Endothelial cell of umbilical vein (primary cell): ENCODE results near the gene DPH2. TPM values are rescaled to one million over a fixed set of nuclear protein-coding genes. Genes with fewer than 3 reads are reported as not detected.

Experiments used
- BruUV-seq: library from RNA; stranded (reverse); fragments of 400-500 nt; replicated peaks from 2 replicates; lab custom pipeline; 2021; lab: Mats Ljungman, UMichigan
- CTCF ChIA-PET: fragments of 300-600, 350-600 bp; sonication (Branson Sonifier 250); formaldehyde crosslinking; loops from one replicate; lab custom pipeline; 2021; ENCODE audit warnings: antibody characterized with exemption, inconsistent platforms; lab: Charles Lee
- POLR2A ChIA-PET: fragments of 300-600, 350-600 bp; sonication (Branson Sonifier 250); formaldehyde crosslinking; loops from one replicate; lab custom pipeline; 2021; ENCODE audit warnings: antibody characterized with exemption, inconsistent platforms; lab: Charles Lee
- DNase-seq: peaks from one replicate; pipeline ENCODE4 v3.0.0-alpha.2; 2011; ENCODE audit warnings: low read depth, low spot score
- FAIRE-seq: peaks from 2 replicates; lab custom pipeline; 2011; peaks lifted over from hg19 to GRCh38; lab: Jason Lieb, UNC
- H2AFZ ChIP-seq: 2 replicates; pipeline ENCODE4 v1.6.0; 2012; ENCODE audit warnings: low read depth, low read length, control low read depth, inconsistent platforms
- H3K27ac ChIP-seq: 2 replicates; pipeline ENCODE4 v1.5.1; 2011; ENCODE audit warnings: low read depth, mild to moderate bottlenecking, control low read depth, low read length, moderate library complexity; ENCODE audit not compliant: insufficient read depth
- H3K27me3 ChIP-seq, 2 experiments: 2 replicates each; pipeline versions ENCODE4 v1.6.0 to v1.6.1; 2011; ENCODE audit warnings: low read length in 2 of 2, mixed read lengths in 1 of 2; ENCODE audit not compliant: control insufficient read depth in 2 of 2, insufficient read depth in 2 of 2
- H3K36me3 ChIP-seq, 2 experiments: 2 replicates in 1 of 2; 3 replicates in 1 of 2; pipeline ENCODE4 v1.5.1; 2011; ENCODE audit warnings: low read length in 2 of 2, mild to moderate bottlenecking in 1 of 2, moderate library complexity in 1 of 2; ENCODE audit not compliant: control insufficient read depth in 2 of 2, insufficient read depth in 2 of 2; ENCODE audit errors: extremely low read depth in 1 of 2
- H3K4me1 ChIP-seq: 3 replicates; pipeline ENCODE4 v1.5.1; 2011; ENCODE audit warnings: mild to moderate bottlenecking, low read length; ENCODE audit not compliant: control insufficient read depth, insufficient read depth; ENCODE audit errors: extremely low read depth
- H3K4me2 ChIP-seq: 2 replicates; pipeline ENCODE4 v1.6.1; 2011; ENCODE audit warnings: low read length, control low read depth, mixed read lengths; ENCODE audit not compliant: insufficient read depth
- H3K4me3 ChIP-seq, 3 experiments: fragments of 200-600 bp in 1 of 3; sonication (generic), shearing (Covaris generic) in 1 of 3; replicated peaks in 1 of 3; 2 replicates each; pipeline ENCODE4 v1.5.1; 2011 to 2016; ENCODE audit warnings: control low read depth in 3 of 3, low read length in 3 of 3, mild to moderate bottlenecking in 2 of 3, inconsistent platforms in 1 of 3, low read depth in 1 of 3, moderate library complexity in 1 of 3; ENCODE audit not compliant: insufficient read depth in 1 of 3
- H3K79me2 ChIP-seq: 2 replicates; pipeline ENCODE4 v1.6.0; 2012; ENCODE audit warnings: low read length, inconsistent platforms; ENCODE audit not compliant: control insufficient read depth, insufficient read depth
- H3K9ac ChIP-seq: replicated peaks from 2 replicates; pipeline ENCODE3; 2011; ENCODE audit warnings: low read length, control low read depth; ENCODE audit not compliant: insufficient read depth; ENCODE audit errors: extremely low read depth
- H3K9me1 ChIP-seq: replicated peaks from 3 replicates; pipeline ENCODE4 v1.6.0; 2011; ENCODE audit warnings: mild to moderate bottlenecking, low read length; ENCODE audit not compliant: control insufficient read depth, insufficient read depth; ENCODE audit errors: extremely low read depth
- H3K9me3 ChIP-seq: replicated peaks from 2 replicates; pipeline ENCODE4 v1.5.1; 2012; ENCODE audit warnings: low read length, inconsistent platforms; ENCODE audit not compliant: control insufficient read depth, insufficient read depth
- H4K20me1 ChIP-seq: replicated peaks from 2 replicates; pipeline ENCODE3; 2011; ENCODE audit warnings: mild to moderate bottlenecking, low read length; ENCODE audit not compliant: control insufficient read depth, insufficient read depth; ENCODE audit errors: extremely low read depth
- CTCF ChIP-seq, 2 donors: IDR thresholded peaks; 1 replicate in 1 of 2; 2 replicates in 1 of 2; pipeline ENCODE4 v1.5.1; 2011; ENCODE audit warnings: low read length in 2 of 2, mild to moderate bottlenecking in 2 of 2, moderate library complexity in 2 of 2, control low read depth in 1 of 2, inconsistent platforms in 1 of 2, low read depth in 1 of 2; ENCODE audit not compliant: insufficient read depth in 1 of 2; ENCODE audit errors: extremely low read depth in 1 of 2
- EZH2 ChIP-seq: IDR thresholded peaks from 2 replicates; pipeline ENCODE4 v1.6.1; 2012; ENCODE audit warnings: borderline replicate concordance, low read depth, mild to moderate bottlenecking, moderate library complexity, low read length, inconsistent platforms; ENCODE audit not compliant: severe bottlenecking
- FOS ChIP-seq: IDR thresholded peaks from 2 replicates; pipeline ENCODE4 v1.6.1; 2011; ENCODE audit warnings: mild to moderate bottlenecking, low read length, moderate library complexity, borderline replicate concordance; ENCODE audit not compliant: insufficient read depth
- GATA2 ChIP-seq: IDR thresholded peaks from 2 replicates; pipeline ENCODE4 v1.7.0; 2011; ENCODE audit warnings: low read depth, mild to moderate bottlenecking, moderate library complexity, mixed read lengths, low read length; ENCODE audit not compliant: insufficient read length, insufficient read depth
- JUN ChIP-seq: IDR thresholded peaks from 2 replicates; pipeline ENCODE4 v1.6.1; 2011; ENCODE audit warnings: borderline replicate concordance, low read depth; ENCODE audit not compliant: insufficient read length, insufficient read depth
- MAX ChIP-seq: IDR thresholded peaks from 2 replicates; pipeline ENCODE4 v1.6.1; 2011; ENCODE audit not compliant: insufficient read depth, insufficient read length
- MYC ChIP-seq: IDR thresholded peaks from one replicate; pipeline ENCODE4 v1.6.1; 2011; ENCODE audit warnings: mild to moderate bottlenecking, low read depth, low read length
- POLR2A ChIP-seq: IDR thresholded peaks from 2 replicates; pipeline ENCODE4 v1.6.1; 2012; ENCODE audit warnings: low read depth, mild to moderate bottlenecking, control low read depth, low read length
- POLR2AphosphoS5 ChIP-seq: IDR thresholded peaks from 2 replicates; pipeline ENCODE4 v1.6.1; 2012; ENCODE audit warnings: low read depth, mild to moderate bottlenecking, control low read depth, low read length, moderate library complexity; ENCODE audit not compliant: insufficient read depth
- dilution Hi-C: fragments of 300-500 bp; cut with MboI; formaldehyde crosslinking; loops from one replicate; pipeline ENCODE4 v1.15.0; 2019; ENCODE audit warnings: low sequenced_read_pairs; ENCODE audit not compliant: extremely low pct_ligation_motif_present
- intact Hi-C: fragments of 100-400 bp; cut with micrococcal nuclease; formaldehyde crosslinking; loops from one replicate; pipeline ENCODE4 v1.10.0; 2022
- polyA plus RNA-seq, 4 experiments: library from polyadenylated mRNA; depleted of rRNA in 3 of 4; stranded (reverse) in 3 of 4; unstranded in 1 of 4; fragments of >200 nt; gene quantifications; 2 replicates each; pipeline versions ENCODE4 v1.2.1 to v1.2.3, GENCODE V29; 2011 to 2012; ENCODE audit warnings: missing spikeins in 1 of 4
- total RNA-seq: library from RNA; stranded (reverse); gene quantifications from 2 replicates; pipeline ENCODE4 v1.2.3, GENCODE V29; 2021

DPH2 gene
- total and polyA plus RNA-seq, 2 donors (not counting 3 experiments of a cell fraction or from before 2014, with no cell fraction given): 28.1 to 59.1 TPM

GRCh38 chr1:43985984-43986595 lies 16.3 kb downstream of the DPH2 start:
- Histone ChIP-seq H3K36me3 (peaks cover 0 to 10% of the 10 kb centered on the region in 2 experiments), H3K79me2 (peaks cover 6% of the 10 kb centered on the region), H4K20me1 (no peaks in the 10 kb centered on the region), H3K9me1 (no peaks in the 10 kb centered on the region), H3K27me3 (no peaks in the 10 kb centered on the region), H3K9ac (no peak overlapping the region), H2AFZ (no peak overlapping the region), H3K4me3 (no peak overlapping the region), H3K4me1 (peaks cover 2% of the 10 kb centered on the region), H3K9me3 (no peaks in the 10 kb centered on the region), H3K4me2 (no peak overlapping the region), H3K27ac (no peak overlapping the region)
- dilution Hi-C loops: no loop called here
- BruUV-seq: no TSS peak
- DNase-seq (no peak), FAIRE-seq (no peak)
- intact Hi-C loops: no loop called here
- TF ChIP-seq EZH2 (no peak), MAX (no peak), JUN (no peak), GATA2 (no peak), POLR2A (no peak), FOS (no peak), MYC (no peak), POLR2AphosphoS5 (no peak), CTCF (IDR thresholded peaks at IDR 0.05; ENCODE audit: extremely low read depth in 1 of 2, insufficient read depth in 1 of 2, low read depth in 1 of 2, low read length in 2 of 2) (no peak)
- POLR2A ChIA-PET: no interaction called here
- CTCF ChIA-PET: interaction anchor here (1.3 kb wide), 1 partner anchor 62 kb away, joined by 8 read pairs; no protein-coding TSS in a partner anchor
